K562 (cell line): ENCODE results near the gene ANKRD49. TPM values are rescaled to one million over a fixed set of nuclear protein-coding genes. Genes with fewer than 3 reads are reported as not detected.
A peak's percentile ranks its signal among the peaks of the same experiment; 100 is the strongest.

Experiments
- ATAC-seq: fragments of 200-7000 bp; cut with Tn5 transposase; 3 replicates; pipeline ENCODE4 v1.9.1; 2020; ENCODE audit warnings: moderate library complexity
- BruUV-seq: library from RNA; stranded (reverse); fragments of 400-500 nt; replicated peaks from 2 replicates; lab custom pipeline; 2021; lab: Mats Ljungman, UMichigan
- CTCF ChIA-PET: fragments of 300-600 bp; formaldehyde crosslinking; extraction: SDS; loops from one replicate; lab custom pipeline; 2021; ENCODE audit warnings: low intra/inter-chr PET ratio; lab: Yijun Ruan, JAX
- POLR2A ChIA-PET: fragments of 300-600, 350-650 bp; sonication (Branson Sonifier 250); formaldehyde crosslinking; extraction: SDS; loops from one replicate; lab custom pipeline; 2021; ENCODE audit warnings: antibody characterized with exemption, inconsistent platforms; lab: Yijun Ruan, JAX
- DNase-seq, 4 experiments: peaks; one replicate each; pipeline versions ENCODE4 v3.0.0 to v3.0.0-alpha.2; 2011 to 2018; ENCODE audit warnings: low spot score in 3 of 4, mixed read lengths in 3 of 4; ENCODE audit errors: extremely low read depth in 1 of 4
- FAIRE-seq: peaks from 2 replicates; lab custom pipeline; 2011; peaks lifted over from hg19 to GRCh38; lab: Jason Lieb, UNC
- H2AFZ ChIP-seq: 2 replicates; pipeline ENCODE4 v1.6.0; 2011; ENCODE audit warnings: low read depth, low read length, control low read depth, inconsistent platforms
- H3K27ac ChIP-seq: fragments of 200-600 bp; 3 replicates; pipeline ENCODE4 v1.8.0; 2011; ENCODE audit warnings: low read depth, mild to moderate bottlenecking, control low read depth, inconsistent platforms, low read length, moderate library complexity, mixed read lengths; ENCODE audit errors: extremely low read depth
- H3K27me3 ChIP-seq, 2 experiments: fragments of 300-600 bp in 1 of 2; 2 replicates in 1 of 2; 3 replicates in 1 of 2; pipeline versions ENCODE4 v1.6.0 to v1.8.0; 2011; ENCODE audit warnings: inconsistent platforms in 2 of 2, low read length in 2 of 2, mild to moderate bottlenecking in 1 of 2, mixed read lengths in 1 of 2, moderate library complexity in 1 of 2; ENCODE audit not compliant: control insufficient read depth in 2 of 2, insufficient read depth in 2 of 2
- H3K36me3 ChIP-seq: fragments of 300-600 bp; 3 replicates; pipeline ENCODE4 v1.8.0; 2011; ENCODE audit warnings: mild to moderate bottlenecking, low read length, inconsistent platforms; ENCODE audit not compliant: control insufficient read depth, insufficient read depth
- H3K4me1 ChIP-seq, 2 experiments: fragments of 200-600 bp in 1 of 2; replicated peaks in 1 of 2; 2 replicates in 1 of 2; 3 replicates in 1 of 2; pipeline versions ENCODE4 v1.5.1 to v1.8.0; 2011; ENCODE audit warnings: inconsistent platforms in 2 of 2, low read length in 2 of 2, mild to moderate bottlenecking in 1 of 2, mixed read lengths in 1 of 2, moderate library complexity in 1 of 2; ENCODE audit not compliant: control insufficient read depth in 2 of 2, insufficient read depth in 2 of 2
- H3K4me2 ChIP-seq: 2 replicates; pipeline ENCODE4 v1.6.1; 2011; ENCODE audit warnings: low read length, control low read depth, inconsistent platforms, mixed read lengths; ENCODE audit not compliant: insufficient read depth
- H3K4me3 ChIP-seq: fragments of 200-600 bp; sonication (generic), shearing (Covaris generic); 2 replicates; pipeline ENCODE4 v1.5.1; 2016; ENCODE audit warnings: control low read depth, inconsistent platforms
- H3K79me2 ChIP-seq: fragments of 200-600 bp; 3 replicates; pipeline ENCODE4 v1.8.0; 2011; ENCODE audit warnings: low read length, inconsistent platforms; ENCODE audit not compliant: control insufficient read depth, insufficient read depth
- H3K9ac ChIP-seq, 2 experiments: 2 replicates each; pipeline versions ENCODE4 v1.6.0 to v1.6.1; 2011; ENCODE audit warnings: low read depth in 2 of 2, low read length in 2 of 2, control low read depth in 1 of 2, inconsistent platforms in 1 of 2, mild to moderate bottlenecking in 1 of 2, mixed read lengths in 1 of 2; ENCODE audit not compliant: insufficient read depth in 1 of 2
- H3K9me1 ChIP-seq: one replicate; pipeline ENCODE4 v1.6.0; 2011; ENCODE audit warnings: inconsistent platforms, mild to moderate bottlenecking, low read length, moderate library complexity; ENCODE audit not compliant: control insufficient read depth, insufficient read depth
- H3K9me3 ChIP-seq: replicated peaks from 2 replicates; pipeline ENCODE4 v1.5.1; 2011; ENCODE audit warnings: low read depth, low read length, inconsistent platforms; ENCODE audit not compliant: control insufficient read depth, insufficient read depth
- H4K20me1 ChIP-seq: replicated peaks from 2 replicates; pipeline ENCODE4 v1.6.1; 2011; ENCODE audit warnings: low read length, inconsistent platforms, mixed read lengths; ENCODE audit not compliant: control insufficient read depth, insufficient read depth
- MCM5 ChIP-seq: fragments of 450-650 bp; IDR thresholded peaks from 2 replicates; pipeline ENCODE4 v1.6.1; 2016; ENCODE audit warnings: low read depth
- MEIS2 ChIP-seq: fragments of 450-650 bp; IDR thresholded peaks from 2 replicates; pipeline ENCODE4 v1.6.1; 2014; ENCODE audit warnings: mild to moderate bottlenecking; ENCODE audit not compliant: partially characterized antibody
- RAD21 ChIP-seq, 2 experiments: fragments of 250-450 bp in 1 of 2; fragments of 450-650 bp in 1 of 2; sonication (Bioruptor Pico) in 1 of 2; formaldehyde crosslinking in 1 of 2; IDR thresholded peaks in 1 of 2; conservative IDR thresholded peaks in 1 of 2; 2 replicates each; pipeline versions ENCODE4 v1.4.0 to v1.8.0; 2020 to 2022; ENCODE audit warnings: mild to moderate bottlenecking in 2 of 2, moderate library complexity in 1 of 2
- SMAD3 ChIP-seq: fragments of 450-650 bp; formaldehyde crosslinking; conservative IDR thresholded peaks from 2 replicates; pipeline ENCODE4 v1.4.0; 2020; ENCODE audit warnings: mild to moderate bottlenecking
- whole genome bisulfite sequencing: fragments of 100-300 bp; shearing (Covaris generic); methylation state at CpG from one replicate; pipeline ENCODE4 v1.1.6; 2016; ENCODE audit warnings: low coverage, mixed read lengths; ENCODE audit not compliant: insufficient coverage; ENCODE audit errors: missing lambda C conversion rate; 5-methylcytosine and 5-hydroxymethylcytosine counted together
- in situ Hi-C: fragments of 300-500 bp; cut with MboI; formaldehyde crosslinking; loops from 4 replicates; pipeline ENCODE4 v1.15.0; 2018; ENCODE audit warnings: inconsistent platforms, mixed read lengths
- intact Hi-C: fragments of 100-400 bp; cut with micrococcal nuclease; formaldehyde crosslinking; loops from 2 replicates; pipeline ENCODE4 v1.14.2; 2022
- polyA plus RNA-seq, 8 experiments: library from polyadenylated mRNA; depleted of rRNA in 4 of 8; stranded (reverse) in 5 of 8; unstranded in 3 of 8; fragments of >200 nt; fragmentation: Nextera tagmentation in 2 of 8; fragmentation: Illumina TruSeq in 1 of 8; extraction: Ambion mirVana in 2 of 8; extraction: Trizol in 1 of 8; gene quantifications; 2 replicates each; pipeline versions ENCODE4 v1.2.1 to v1.2.3, GENCODE V29; 2011 to 2014; ENCODE audit warnings: inconsistent platforms in 1 of 8, missing spikeins in 1 of 8
- total RNA-seq, 7 experiments: library from RNA; depleted of rRNA in 6 of 7; stranded (reverse); fragments of >200 nt in 6 of 7; fragmentation: Illumina TruSeq in 2 of 7; extraction: Trizol in 2 of 7; gene quantifications; 2 replicates each; pipeline versions ENCODE4 v1.2.1 to v1.2.3, GENCODE V29; 2011 to 2021; ENCODE audit warnings: low replicate concordance in 1 of 7
- TF ChIP-seq, protein P1 (sequence below), 3 experiments: IDR thresholded peaks in 2 of 3; conservative IDR thresholded peaks in 1 of 3; 2 replicates each; pipeline ENCODE4 v1.5.1; 2011 to 2012; ENCODE audit warnings: low read length in 3 of 3, mild to moderate bottlenecking in 3 of 3, control low read depth in 2 of 3, improper control_type of control experiment in 1 of 3, inconsistent platforms in 1 of 3, low read depth in 1 of 3, mixed read lengths in 1 of 3, moderate library complexity in 1 of 3; ENCODE audit not compliant: insufficient read depth in 2 of 3
- TF ChIP-seq, protein P2 (sequence below): fragments of 450-650 bp; formaldehyde crosslinking; IDR thresholded peaks from 2 replicates; pipeline ENCODE4 v1.4.0; 2020; ENCODE audit warnings: mild to moderate bottlenecking, moderate library complexity

Gene ANKRD49
- total and polyA plus RNA-seq, 9 of the 15 experiments (the other 6 are each of a cell fraction or from before 2014, with no cell fraction given) = 13.4 to 43.5 (median 30.6) TPM

DNA sequence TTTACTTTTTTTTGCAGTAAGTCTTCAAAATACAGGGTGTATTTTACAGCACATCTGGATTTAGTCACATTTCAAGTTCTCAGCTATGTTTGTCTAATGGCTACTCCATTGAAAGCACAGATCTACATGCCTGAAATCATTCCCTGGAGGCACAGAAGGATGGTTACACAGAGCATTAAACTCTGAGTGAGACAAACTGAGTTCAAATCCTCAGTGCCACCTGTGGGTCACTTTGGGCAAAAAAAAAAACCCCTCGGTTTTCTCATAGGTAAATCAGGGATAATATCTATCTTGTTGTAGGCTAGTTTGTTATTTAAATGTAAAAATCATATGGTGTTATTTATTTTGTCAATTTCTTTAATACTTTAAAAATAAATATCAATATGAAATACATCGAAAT is 7.7 kb downstream of the ANKRD49 start:
- BruUV-seq = no TSS peak
- ATAC-seq = no peak
- no peak overlapping the region for H3K4me3 ChIP-seq
- H3K4me2 ChIP-seq = no peak overlapping the region
- H2AFZ ChIP-seq = no peak overlapping the region
- H3K27me3 ChIP-seq = no peaks in the 10 kb centered on the region
- no peak for DNase-seq
- H3K4me1 ChIP-seq = no peaks in the 10 kb centered on the region
- in situ Hi-C loops = loop anchor here (10.0 kb wide), 2 partner anchors 177 to 607 kb away; no protein-coding TSS in a partner anchor
- no peaks in the 10 kb centered on the region for H3K79me2 ChIP-seq
- ChIA-PET POLR2A (no interaction called here), CTCF (interaction anchor here (0.6 to 0.7 kb wide), 3 partner anchors 91 to 1615 kb away, joined by 3 to 5 read pairs (median 4); no protein-coding TSS in a partner anchor)
- FAIRE-seq = no peak
- no peaks in the 10 kb centered on the region for H3K9me1 ChIP-seq
- 11% methylated on average over 2 of the region's 2 CpGs for WGBS
- H3K27ac ChIP-seq = no peak overlapping the region
- intact Hi-C loops = loop anchor here (10.0 kb wide), 1 partner anchor 577 kb away; no protein-coding TSS in a partner anchor
- no peaks in the 10 kb centered on the region for H4K20me1 ChIP-seq
- peaks cover 34% of the 10 kb centered on the region; the same call in 2 of the 3 replicates for H3K36me3 ChIP-seq
- H3K9me3 ChIP-seq = no peaks in the 10 kb centered on the region
- TF ChIP-seq RAD21 (CRISPR knock-in tag; conservative IDR thresholded peaks at IDR 0.05 in 1 of 2, IDR thresholded peaks at IDR 0.05 in 1 of 2) (peak in 1 of 2 experiments; percentile 26; a peak in 2 of 4 replicates), MCM5 (no peak)
- no peak overlapping the region for H3K9ac ChIP-seq

DNA sequence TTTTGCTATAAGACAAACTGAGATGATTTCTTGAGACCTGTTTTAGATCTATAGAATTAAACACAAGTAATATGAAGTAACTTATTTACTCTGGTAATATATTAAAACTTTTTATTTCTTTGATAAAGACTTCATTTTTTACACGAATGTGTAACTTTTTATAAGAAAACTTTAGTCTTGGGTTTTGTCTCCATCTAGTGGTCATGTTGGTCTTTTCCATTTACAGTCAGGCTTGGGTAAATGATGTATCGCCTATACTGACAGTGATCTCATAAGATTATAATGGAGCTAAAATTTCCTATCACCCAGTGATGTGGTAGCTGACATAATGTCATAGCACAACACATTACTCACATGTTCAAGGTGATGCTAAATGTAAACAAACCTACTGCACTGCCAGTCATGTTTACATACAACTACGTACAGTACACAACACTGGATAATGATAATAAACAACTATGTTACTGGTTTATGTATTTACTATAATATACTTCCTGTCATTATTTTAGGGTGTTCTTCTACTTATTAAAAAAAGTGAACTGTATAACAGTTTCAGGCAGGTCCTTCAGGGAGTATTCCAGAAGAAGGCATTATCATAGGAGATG is 11.0 kb downstream of the ANKRD49 start:
- Histone ChIP-seq H4K20me1 (no peaks in the 10 kb centered on the region), H3K9me3 (no peaks in the 10 kb centered on the region), H3K4me2 (no peak overlapping the region), H3K4me1 (no peaks in the 10 kb centered on the region), H3K9me1 (no peaks in the 10 kb centered on the region), H3K4me3 (no peak overlapping the region), H3K9ac (no peak overlapping the region), H3K27ac (no peak overlapping the region), H2AFZ (no peak overlapping the region), H3K79me2 (no peaks in the 10 kb centered on the region), H3K36me3 (peaks cover 6% of the 10 kb centered on the region; the same call in 1 of the 3 replicates), H3K27me3 (no peaks in the 10 kb centered on the region)
- FAIRE-seq = peak; percentile 74
- BruUV-seq = no TSS peak
- intact Hi-C loops (loop anchor here (1.0 to 10.0 kb wide), 5 partner anchors 179 to 609 kb away; no protein-coding TSS in a partner anchor), in situ Hi-C loops (loop anchor here (10.0 kb wide), 2 partner anchors 180 to 610 kb away; no protein-coding TSS in a partner anchor)
- POLR2A ChIA-PET = no interaction called here
- CTCF ChIA-PET = interaction anchor here (0.5 to 1.6 kb wide), 8 partner anchors 10 to 611 kb away, joined by 3 to 13 read pairs (median 4); no protein-coding TSS in a partner anchor
- peak; percentile 79 for ATAC-seq
- WGBS = 1% methylated on average over 3 of the region's 3 CpGs
- peak; percentile 40 to 63 (median 44) for DNase-seq
- TF ChIP-seq RAD21 (CRISPR knock-in tag; conservative IDR thresholded peaks at IDR 0.05 in 1 of 2, IDR thresholded peaks at IDR 0.05 in 1 of 2) (peak; percentile 81 to 86), MEIS2 (peak; percentile 34), SMAD3 (CRISPR knock-in tag) (no peak)
- TF ChIP-seq, protein P1, sequence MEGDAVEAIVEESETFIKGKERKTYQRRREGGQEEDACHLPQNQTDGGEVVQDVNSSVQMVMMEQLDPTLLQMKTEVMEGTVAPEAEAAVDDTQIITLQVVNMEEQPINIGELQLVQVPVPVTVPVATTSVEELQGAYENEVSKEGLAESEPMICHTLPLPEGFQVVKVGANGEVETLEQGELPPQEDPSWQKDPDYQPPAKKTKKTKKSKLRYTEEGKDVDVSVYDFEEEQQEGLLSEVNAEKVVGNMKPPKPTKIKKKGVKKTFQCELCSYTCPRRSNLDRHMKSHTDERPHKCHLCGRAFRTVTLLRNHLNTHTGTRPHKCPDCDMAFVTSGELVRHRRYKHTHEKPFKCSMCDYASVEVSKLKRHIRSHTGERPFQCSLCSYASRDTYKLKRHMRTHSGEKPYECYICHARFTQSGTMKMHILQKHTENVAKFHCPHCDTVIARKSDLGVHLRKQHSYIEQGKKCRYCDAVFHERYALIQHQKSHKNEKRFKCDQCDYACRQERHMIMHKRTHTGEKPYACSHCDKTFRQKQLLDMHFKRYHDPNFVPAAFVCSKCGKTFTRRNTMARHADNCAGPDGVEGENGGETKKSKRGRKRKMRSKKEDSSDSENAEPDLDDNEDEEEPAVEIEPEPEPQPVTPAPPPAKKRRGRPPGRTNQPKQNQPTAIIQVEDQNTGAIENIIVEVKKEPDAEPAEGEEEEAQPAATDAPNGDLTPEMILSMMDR (IDR thresholded peaks at IDR 0.05 in 2 of 3, conservative IDR thresholded peaks at IDR 0.05 in 1 of 3; ENCODE audit: insufficient read depth in 2 of 3, low read depth in 1 of 3, low read length in 3 of 3) = peak; percentile 52 to 75 (median 53); a peak in 4 of 6 replicates
- TF ChIP-seq, protein P2, sequence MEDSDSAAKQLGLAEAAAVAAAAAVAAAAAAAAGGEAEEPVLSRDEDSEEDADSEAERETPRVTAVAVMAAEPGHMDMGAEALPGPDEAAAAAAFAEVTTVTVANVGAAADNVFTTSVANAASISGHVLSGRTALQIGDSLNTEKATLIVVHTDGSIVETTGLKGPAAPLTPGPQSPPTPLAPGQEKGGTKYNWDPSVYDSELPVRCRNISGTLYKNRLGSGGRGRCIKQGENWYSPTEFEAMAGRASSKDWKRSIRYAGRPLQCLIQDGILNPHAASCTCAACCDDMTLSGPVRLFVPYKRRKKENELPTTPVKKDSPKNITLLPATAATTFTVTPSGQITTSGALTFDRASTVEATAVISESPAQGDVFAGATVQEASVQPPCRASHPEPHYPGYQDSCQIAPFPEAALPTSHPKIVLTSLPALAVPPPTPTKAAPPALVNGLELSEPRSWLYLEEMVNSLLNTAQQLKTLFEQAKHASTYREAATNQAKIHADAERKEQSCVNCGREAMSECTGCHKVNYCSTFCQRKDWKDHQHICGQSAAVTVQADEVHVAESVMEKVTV (CRISPR knock-in tag) = peak; percentile 76
